HG03565 (cell line): Measurements from ENCODE around the gene DCAF15.

Experiments used
- ATAC-seq: cut with Tn5 transposase; IDR thresholded peaks from one replicate; pipeline ENCODE4 v1.9.1; 2021; ENCODE audit warnings: mild to moderate bottlenecking, moderate library complexity; ENCODE audit not compliant: unreplicated experiment

DCAF15 gene

DNA sequence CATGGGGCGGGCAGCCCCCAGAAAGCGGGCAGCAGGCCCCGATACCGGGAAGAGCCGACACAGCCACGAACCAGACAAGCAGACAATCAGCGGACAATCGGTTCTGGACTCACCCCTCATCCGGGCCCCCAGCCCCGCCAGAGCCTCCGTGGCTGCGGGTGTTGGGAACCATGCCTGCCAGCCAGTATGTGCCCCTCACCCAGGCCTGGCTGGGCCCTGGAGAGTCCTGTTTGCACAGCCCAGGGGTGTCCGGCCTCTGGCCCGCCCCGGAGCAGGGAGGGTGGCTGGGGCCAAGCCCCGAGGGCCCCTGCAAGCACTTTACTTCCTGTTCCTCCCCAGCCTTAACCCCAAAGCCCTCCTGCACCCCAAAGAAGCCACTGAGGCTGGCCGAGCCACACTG lies 21.9 kb upstream of the DCAF15 start:
- no peak for ATAC-seq

DNA sequence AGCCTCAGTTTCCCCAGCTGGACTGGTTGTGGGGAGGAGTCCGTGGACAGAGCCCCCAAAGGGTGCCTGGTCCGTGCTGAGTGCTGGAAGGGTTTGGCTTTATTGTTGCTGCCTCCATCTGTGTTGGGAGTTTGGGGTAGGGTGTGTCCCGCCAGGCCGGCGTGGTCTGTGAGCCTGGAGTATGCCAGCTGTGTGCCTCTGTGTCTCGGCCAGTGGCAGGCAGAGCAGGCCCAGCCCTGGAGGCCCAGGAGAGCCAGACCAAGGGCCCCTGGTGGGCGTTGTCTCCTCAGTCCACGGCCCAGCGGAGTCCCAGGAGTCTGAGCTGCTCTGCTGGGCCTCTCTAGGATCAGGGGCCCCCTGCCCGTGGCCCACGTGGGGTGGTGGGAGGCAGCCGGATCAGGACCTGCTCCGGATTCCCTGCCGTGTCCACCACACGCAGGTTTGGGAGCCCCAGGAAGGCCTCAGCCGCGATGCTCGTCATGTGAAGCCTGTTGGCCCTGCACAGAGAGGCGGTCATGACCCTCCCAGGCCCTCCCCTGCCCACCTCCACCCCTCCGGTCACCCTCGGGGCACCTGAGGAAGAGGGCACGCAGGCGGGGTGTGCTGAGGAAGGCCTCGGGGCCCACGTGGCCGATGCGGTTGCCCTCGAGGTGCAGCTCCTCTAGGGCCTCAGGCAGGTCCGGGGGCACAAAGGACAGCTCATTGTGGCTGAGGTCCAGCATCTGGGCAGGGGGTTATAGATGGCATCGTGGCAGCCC lies 20.7 kb upstream of the DCAF15 start:
- no peak for ATAC-seq

DNA sequence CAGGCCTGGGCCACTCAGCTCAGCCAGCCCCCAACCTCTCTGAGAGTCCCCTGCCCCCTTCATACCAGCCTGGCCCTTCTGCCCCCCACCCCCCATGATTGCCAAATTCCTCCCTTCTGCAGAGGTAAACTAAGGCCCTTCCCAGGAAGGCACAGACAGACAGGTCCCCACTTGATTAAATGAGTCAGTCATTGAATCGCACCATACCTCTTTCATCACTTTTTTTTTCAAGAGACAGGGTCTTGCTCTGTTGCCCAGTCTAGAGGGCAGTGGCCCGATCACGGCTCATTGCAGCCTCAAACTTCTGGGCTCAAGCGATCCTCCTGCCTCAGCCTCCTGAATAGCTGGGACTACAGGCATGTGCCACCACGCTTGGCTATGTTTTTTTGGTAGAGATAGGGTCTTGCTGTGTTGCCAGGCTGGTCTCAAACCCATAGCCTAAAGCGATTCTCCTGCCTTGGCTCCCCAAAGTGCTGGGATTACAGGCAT lies 20.1 kb upstream of the DCAF15 start:
- ATAC-seq = no peak

DNA sequence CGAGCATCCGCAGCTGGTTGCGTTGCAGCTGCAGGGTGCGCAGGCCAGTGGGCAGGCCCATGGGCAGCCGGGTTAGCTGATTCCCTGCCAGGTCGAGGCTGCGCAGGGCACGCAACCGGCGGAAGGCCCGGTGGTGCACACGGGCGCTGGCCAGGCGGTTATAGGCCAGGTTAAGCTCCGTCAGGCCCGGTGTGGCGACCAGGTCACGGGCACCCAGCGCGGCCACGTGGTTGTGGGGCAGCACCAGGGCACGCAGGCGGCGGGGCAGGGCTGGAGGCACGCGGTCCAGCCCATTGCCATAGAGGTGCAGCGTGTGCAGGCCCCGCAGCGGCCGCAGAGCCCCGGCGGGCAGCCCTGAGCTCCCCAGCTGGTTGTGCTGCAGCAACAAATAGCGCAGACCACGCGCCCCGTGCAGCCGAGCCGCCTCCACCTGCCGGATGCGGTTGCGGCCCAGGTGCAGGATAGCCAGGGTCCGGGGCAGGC lies 19.4 kb upstream of the DCAF15 start:
- no peak for ATAC-seq

DNA sequence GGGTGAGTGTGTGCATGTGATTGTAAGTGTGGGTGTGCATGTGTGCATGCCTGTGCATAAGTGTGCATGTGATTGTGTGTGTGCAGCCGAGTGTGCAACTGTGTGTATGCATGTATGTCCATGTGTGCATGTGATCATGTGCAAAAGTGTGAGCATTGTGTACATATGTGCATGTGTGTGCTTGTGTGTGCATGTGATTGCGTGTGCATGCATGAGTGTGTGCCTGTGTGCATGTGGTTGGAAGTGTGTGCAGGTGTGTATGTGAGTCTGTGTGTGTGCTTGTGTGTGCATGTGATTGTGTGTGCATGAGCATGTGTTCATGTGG lies 17.6 kb upstream of the DCAF15 start:
- ATAC-seq = no peak

DNA sequence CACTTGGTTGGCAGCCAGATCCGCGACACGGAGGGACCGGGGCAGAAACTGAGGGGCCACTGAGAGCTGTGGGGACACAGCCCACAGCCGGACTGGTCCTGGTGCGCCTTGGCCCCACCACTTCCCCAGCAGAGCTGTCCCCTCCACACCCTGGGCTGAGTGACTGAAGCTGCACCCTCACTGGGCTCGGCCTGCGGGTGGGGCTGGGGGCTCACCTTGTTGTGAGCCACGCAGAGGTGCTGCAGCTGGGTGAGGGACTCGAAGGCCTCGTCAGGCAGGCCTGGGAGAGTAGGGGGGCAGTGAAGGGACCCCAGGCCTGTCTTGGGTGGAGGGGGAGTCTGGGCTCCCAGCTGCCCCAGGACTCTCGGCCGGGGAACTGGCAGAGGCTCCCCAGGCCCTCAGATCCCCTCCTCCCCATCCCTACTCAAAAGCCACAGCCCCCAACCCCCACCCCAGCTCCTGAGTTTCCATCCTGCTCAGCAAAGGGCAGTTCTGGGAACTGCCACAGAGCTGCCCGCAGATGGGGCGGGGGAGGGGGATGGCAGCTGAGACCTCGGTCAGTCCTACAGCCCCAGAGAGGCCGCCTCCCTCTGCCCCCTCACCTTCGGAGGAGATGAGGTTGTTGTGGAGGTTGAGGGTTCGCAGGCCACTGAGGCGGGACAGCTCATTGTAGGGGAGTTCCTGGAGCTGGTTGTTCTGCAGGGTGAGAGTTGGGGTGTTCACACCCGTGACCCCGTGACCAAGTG lies 16.4 kb upstream of the DCAF15 start:
- no peak for ATAC-seq

DNA sequence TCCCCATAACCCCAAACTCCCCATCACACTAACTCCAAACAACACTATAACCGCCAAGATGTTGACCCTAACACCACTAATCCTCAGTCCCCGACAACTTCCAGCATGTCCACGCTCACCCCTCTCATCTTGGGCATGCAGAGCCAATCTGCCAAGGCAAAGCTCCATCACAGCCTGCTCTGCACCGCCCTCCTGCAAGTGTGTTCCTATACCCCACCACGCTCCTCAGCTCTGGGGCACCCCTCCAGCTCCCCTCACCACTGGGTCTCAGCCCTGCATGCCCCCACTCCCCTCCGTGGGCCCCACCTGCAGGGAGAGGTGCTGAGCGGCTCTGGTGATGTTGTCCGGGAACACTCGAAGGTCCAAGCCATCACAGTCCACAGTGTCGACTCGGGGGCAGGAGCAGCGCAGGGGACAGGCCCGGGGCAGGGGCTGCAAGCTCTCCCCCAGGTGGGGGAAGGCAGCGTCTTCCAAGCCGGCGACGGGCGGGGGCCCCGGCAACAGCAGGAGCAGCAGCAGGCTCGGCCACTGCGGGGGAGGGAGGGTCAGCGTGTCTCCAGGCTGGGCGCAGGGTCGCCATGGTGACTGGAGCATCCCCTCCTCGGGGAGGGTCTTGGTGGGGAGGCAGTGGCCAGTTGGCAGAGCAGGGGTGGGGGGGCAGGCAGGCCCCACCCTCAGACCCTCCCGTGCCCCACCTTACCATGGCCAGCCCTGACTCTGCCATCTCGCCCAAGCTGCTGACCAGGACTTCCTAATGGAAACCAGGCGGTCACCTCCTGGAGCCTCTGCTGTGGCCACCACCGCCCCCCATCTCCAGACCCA lies 14.6 kb upstream of the DCAF15 start:
- ATAC-seq = no peak

DNA sequence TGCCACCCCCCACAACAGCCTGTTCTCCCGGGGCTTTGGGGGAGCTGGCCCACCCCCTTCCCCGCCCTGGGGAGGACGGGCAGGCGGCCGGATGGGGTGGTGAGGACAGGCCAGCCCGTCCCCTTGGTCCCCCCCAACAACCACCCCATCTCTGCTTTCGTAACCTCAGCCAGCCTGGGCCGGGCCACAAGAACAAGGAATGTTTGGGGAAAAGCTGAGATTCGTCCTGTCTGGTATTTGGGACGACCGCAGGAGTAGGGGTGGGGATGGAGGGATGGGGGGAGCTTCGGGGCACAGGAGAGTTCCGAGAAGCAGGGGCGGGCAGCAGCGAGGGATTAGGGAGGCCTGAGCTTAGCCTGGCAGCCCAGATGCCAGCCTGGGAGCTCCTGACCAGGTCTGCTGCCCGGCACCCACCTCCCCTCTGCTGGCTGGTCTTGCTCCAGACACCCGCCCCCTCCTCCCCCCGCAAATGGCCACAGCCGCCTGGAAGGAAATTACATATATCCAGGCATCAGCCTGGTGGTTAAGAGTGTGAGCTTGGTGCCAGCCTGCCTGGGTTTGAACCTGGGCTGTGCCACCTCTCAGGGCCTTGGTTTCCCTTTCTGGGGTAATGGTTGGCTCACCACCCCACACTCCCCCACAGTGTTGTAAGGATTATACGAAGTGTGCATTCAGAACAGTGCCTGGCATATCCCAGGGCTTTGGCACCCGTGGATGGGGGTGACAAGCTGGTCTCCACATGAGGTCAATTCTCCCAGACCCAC lies 13.8 kb upstream of the DCAF15 start, which contains the start of gene PODNL1:
TSS of gene PODNL1 (minus strand) at position 117 of the 764 bp plus-strand sequence. CDS start 236 bp downstream, outside the sequence.
- no peak for ATAC-seq

DNA sequence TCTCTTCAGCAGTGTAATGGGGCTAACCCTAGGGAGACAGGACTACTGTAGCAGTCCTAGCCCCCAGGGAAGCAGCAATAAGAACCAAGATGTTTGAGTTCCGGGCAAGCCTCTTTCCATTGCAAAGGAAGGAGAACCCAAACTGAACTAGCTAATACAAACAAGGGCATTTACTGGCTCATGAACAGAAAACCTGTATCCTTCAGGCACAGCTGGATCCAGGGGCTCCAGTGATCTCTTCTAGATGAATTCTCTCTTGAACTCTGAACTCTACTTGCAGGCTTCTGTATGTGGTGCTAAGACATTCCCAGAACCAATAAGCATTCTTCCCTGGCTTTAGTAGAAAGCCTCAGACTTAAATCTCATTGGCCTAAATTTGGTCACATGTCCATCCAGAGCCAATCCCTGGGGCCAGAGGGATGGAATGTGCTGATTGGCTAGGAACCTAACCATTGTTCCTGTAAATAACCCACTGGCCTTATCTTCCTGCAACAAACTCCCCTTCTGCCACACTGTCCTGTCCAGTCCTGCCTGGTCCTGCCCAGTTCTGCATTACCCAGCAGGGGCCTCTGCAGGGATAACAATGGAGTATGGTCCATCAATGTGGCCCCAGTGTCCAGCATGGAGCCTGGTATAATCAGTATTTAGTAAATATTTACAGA lies 10.2 kb upstream of the DCAF15 start:
- ATAC-seq = no peak

DNA sequence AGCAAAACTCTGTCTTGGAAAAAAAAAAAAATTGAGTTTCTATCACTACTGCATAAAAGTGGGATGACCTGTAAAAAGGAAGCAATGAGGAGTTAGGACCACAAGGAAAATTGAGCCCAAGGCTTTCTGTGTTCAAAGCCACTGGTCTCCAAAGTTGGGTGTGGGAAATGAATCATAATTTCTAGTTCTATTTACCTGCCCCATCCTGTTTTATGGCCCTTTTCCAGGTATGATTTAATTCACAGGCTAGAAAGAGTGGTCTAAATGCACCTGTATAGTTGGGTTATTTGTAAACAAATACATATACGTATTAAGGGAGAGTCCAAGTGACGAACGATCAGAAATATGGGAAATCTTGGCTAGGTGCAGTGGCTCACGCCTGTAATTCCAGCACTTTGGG lies 5.9 kb upstream of the DCAF15 start:
- no peak for ATAC-seq

DNA sequence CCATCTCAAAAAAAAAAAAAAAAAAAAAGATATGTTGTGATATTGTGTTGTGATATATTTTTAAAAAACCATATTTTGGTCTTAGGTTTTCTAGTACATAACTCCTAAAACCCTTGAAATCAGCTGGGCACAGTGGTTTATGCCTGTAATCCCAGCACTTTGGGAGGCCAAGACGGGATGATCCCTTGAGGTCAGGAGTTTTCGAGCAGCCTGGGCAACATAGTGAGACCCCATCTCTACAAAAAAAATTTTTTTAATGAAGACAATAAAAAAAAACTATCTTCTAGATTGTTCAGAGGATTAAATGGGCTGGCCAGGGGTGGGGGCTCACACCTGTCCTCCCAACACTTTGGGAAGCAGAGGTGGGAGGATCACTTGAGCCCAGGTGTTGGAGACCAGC lies 1.3 kb upstream of the DCAF15 start:
- no peak for ATAC-seq

DNA sequence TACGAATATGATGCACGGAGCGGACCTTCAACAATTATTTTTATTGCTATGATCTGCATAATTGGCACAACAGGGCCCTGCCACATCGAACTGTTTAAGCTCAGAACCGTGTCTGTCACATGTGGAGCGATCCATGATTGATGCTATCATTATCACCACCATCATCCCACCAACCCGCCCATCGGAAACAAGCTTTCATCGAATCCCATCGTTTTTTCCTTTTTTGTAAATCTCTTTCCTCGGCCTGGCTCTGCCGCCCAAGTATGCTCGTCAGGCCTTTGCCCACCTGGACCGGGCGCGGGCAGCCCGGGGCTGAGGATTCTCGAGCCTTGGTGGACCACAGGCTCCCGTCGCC lies 533 bp upstream of the DCAF15 start:
- ATAC-seq = no peak

DNA sequence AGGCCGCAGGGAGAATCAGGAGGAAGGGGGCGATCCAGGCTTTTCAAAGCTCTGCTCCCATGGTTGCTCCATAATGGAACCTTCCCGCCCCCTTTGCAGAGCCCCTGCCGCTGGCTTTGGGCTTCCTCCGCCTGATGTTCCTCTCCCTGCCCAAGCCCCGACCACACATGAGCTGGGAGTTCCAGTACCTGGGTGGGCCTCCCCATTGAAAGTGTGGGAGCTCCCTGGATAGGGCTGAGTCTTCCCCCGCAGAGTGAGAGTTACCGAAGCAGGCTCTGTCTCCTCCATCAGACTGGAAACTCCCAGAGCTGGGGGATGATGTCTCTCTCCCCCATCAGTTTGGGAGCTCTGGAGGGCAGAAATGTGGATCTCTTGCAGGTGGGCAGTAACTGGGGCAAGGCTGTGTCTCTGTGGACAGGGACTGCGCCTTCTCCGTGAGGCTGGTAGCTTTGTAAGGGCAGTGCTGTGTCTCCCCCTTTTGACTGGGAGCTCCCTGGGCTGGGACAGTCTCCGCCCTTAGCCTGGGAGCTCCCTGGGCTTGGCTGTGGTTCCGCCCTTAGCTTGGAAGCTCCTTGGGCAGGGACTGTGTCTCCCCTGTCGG lies 722 bp downstream of the DCAF15 start:
- no peak for ATAC-seq

DNA sequence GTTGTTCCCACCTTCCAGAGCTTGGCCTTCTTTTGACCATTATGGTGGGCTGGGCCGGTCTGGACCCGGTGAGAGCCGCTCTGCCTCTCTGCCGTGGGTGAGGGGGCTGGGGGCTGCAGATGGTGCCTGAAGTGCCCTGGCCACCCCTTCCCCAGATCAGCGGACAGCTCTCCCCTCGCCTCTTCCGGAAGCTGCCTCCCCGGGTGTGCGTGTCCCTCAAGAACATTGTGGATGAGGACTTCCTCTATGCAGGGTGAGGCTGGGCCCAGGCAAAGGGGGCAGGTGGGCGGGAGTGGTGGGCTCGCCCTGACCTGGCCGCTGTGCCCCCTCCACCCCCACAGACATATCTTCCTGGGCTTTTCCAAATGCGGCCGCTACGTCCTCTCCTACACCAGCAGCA lies 1.9 kb downstream of the DCAF15 start:
- ATAC-seq = no peak

DNA sequence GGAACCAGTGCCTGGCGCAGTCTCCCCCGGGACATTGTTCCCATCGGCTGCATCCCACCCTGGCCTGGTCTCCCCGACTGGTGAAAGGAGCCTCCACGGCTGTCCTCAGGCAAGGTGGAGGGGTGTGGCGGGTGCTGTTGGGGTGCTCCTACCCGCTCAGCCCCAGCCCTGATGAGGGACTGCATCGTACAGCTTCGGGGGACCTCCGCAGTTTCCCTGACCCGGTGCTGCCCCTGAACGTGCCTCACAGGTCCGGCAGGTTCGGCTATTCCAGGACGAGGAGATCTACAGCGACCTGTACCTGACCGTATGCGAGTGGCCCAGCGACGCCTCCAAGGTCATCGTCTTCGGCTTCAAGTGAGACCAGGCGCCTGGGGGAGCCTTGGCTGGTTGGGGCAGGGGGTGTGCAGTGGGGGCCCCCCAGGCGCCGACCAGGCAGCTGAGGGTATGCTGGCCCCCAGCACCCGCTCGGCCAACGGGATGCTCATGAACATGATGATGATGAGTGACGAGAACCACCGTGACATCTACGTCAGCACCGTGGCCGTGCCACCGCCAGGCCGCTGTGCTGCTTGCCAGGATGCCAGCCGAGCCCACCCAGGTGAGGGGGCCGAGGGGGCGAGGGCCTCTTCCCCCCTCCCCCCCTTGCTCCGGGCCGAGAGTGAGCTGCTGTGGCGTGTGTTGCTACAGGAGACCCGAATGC lies 3.5 kb downstream of the DCAF15 start:
- ATAC-seq = no peak

DNA sequence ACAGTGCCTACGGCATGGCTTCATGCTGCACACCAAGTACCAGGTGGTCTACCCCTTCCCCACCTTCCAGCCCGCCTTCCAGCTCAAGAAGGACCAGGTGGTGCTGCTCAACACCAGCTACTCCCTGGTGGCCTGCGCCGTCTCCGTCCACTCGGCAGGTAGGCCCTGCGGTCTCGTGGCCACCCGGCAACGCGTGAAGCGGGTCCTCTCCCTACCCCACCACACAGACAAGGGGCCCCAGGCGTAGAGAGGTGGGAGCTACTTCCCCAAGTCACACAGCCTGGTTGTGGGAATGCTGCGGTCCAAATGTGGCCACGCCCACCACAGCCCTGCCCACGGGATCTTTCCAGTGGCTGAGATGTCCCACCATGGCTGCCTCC lies 4.0 kb downstream of the DCAF15 start:
- ATAC-seq = no peak

DNA sequence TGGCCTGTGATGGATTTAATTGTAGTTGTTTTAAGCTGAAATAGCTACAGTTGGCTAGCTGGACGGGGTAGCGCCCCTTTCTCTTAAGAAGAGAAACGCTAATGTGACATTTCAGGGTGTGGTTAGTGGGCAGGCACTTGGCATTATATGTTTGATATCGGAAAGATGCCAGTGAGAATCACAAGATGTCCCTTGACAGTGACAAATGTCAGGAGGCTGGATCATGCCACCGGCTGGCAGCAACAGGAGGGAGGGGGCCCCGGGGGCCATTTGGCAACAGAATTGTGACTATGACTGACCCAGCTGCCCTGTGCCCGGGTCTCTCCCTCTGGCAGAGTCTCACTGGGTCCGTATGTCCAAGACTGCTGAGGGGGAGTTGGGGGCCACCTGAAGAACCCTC lies 4.7 kb downstream of the DCAF15 start:
- no peak for ATAC-seq

DNA sequence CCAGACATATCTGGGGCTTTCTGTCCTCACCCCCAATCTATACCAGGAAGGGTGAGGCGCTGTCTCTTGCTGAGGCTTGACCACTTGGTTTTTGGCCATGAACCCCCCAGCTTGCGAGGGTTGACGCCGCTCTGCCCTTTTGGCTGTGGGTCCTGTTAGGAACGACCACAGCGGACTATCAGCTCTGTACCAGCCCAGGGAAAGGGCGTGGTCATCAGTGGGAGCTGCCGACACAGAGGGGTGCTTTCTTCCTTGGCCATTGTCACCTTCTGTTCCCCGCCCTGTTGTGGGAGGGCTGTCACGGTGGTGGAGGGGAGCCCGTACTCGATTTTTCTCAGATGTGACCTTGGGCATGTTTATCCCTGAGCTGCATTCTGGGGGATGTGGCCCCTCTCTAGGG lies 5.7 kb downstream of the DCAF15 start:
- ATAC-seq = no peak
